ENCODE measurements around the gene DPY19L3.
"Not testable (repeated sequence)": the region's sequence is repeated elsewhere in the genome, so short reads cannot be mapped to it uniquely, and the experiment has no call there.

Gene DPY19L3

DNA sequence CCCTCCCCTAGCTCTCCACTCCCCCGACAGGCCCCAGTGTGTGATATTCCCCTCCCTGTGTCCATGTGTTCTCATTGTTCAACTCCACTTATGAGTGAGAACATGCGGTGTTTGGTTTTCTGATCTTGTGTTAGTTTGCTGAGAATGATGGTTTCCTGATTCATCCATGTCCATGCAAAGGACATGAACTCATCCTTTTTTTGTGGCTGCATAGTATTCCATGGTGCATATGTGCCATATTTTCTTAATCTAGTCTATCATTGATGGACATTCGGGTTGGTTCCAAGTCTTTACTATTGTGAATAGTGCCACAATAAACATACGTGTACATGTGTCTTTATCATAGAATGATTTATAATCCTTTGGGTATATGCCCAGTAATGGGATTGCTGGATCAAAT is 106.9 kb downstream of the DPY19L3 start:
- DNase-seq (ENCODE audit: low spot score) = not testable (repeated sequence)

DNA sequence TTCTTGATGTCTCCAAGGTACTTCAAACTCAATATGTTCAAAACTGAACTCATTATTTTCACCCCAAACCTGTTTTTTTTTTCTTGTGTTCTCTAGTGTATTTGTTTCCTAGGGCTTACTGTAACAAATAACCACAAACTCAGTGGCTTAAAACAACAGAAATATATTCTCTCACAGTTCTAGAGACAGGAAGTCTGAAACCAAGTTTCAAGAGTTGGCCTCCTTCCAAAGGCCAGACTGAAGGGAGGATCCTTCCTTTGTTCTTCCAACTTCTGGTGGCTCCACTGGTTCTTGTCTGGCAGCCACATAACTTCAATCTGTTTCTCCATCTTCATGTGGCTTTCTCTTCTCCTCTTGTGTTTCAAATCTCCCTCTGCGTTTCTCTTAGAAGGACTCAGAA is 113.5 kb downstream of the DPY19L3 start:
- DNase-seq (ENCODE audit: low spot score) = peak; percentile 17

DNA sequence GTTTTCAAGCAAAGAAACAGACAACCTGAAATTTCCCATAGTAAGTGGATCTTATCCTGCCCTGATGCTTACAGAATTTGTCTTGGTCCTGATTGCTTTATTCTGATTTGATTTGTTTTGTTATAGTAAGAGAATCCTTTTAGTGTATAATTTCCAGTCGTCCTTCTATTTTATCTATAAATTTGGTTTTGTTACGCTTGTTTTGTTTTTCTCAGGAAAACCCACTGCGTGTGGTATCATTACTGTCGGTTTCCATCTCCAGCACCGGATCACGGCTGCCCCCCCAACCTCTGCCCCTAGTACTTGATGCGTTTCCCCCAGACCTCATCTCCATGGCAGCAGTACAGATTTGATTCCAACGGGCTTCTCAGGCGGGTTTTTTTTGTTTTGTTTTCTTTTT is 117.4 kb downstream of the DPY19L3 start:
- no peak for DNase-seq (ENCODE audit: low spot score)

DNA sequence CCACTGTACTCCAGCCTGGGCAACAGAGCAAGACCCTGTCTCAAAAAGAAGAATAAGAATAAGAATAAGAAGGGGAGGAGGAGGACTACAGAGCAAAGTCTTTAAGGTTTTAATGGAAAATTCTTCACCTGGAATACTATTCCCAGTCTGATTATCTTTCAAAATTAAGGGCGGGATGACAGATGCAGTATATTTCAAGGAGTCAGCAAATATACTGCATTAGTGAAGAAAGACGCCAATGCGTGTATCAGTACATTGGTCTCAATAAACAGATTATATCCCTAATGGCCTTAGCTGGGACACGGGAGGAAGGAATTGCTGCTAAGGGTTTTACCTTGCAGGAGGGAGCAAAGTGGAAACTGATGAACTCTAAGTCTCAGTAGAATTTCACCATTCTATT is 121.3 kb downstream of the DPY19L3 start:
- no peak for DNase-seq (ENCODE audit: low spot score)

DNA sequence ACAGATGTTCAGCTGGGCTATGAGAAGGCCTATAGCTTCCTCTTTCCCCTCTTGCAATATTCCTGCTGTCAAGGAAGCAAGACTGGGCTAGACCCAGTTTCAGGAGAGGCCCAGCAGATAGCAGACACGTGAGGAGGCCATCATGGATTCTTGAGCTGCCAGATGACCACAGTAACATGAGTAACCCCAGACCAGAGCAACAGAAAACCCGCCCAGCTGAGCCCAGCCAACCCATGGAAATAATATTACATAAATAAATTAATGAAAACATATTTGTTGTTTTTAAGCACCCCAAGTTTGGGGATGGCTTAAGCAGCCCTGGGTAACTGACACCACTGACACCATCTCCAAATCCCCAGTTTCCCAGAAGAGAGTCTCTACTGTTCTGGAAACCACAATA is 125.2 kb downstream of the DPY19L3 start:
- no peak for DNase-seq (ENCODE audit: low spot score)

DNA sequence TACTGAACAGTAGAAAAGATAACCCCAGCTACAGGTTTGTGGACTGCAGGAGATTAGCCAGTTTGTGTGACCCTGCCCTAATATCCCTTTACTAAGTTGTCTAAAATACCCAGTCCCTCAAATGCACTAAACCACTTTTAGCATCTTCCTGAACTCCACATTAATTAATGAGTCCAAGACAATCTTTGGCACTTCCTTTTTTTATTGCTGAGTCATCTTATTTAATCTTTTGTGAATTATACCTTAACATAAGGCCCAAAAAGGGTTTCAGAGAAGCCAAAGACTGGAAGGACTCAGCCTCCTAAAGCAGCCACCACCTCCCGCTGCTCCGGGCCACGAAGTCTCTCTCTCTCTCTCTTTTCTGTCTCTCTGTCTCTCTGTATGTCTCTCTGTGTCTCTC is 126.7 kb downstream of the DPY19L3 start:
- DNase-seq (ENCODE audit: low spot score) = no peak

All from CD4-positive, alpha-beta T cell treated with Interleukin-2 at 100 ng/mL for 4 hours (primary cell).